ENCODE data around the gene NFYB.

DNA sequence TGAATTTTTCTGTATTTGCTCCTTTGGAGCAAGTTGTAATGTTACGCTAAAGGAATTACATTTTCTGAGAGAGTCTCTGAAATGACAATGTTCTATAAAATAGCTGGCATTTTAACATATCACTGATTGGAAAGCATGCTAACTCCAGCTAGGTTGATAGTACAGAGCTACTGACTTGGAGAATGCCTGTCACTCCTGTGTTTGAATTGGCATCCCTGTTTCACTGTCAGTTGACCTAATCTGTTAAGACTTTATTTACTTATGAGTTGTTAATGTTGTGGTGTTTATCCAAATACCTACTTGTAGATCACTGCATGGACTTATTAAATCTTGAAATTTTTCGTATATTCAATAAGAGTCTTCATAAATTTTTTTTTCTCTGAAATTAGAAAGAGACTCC, 40.1 kb downstream of the NFYB start:
- TF ChIP-seq, protein P1, sequence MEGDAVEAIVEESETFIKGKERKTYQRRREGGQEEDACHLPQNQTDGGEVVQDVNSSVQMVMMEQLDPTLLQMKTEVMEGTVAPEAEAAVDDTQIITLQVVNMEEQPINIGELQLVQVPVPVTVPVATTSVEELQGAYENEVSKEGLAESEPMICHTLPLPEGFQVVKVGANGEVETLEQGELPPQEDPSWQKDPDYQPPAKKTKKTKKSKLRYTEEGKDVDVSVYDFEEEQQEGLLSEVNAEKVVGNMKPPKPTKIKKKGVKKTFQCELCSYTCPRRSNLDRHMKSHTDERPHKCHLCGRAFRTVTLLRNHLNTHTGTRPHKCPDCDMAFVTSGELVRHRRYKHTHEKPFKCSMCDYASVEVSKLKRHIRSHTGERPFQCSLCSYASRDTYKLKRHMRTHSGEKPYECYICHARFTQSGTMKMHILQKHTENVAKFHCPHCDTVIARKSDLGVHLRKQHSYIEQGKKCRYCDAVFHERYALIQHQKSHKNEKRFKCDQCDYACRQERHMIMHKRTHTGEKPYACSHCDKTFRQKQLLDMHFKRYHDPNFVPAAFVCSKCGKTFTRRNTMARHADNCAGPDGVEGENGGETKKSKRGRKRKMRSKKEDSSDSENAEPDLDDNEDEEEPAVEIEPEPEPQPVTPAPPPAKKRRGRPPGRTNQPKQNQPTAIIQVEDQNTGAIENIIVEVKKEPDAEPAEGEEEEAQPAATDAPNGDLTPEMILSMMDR (IDR thresholded peaks at IDR 0.05), result no peak
- no peak for TF ChIP-seq EZH2phosphoT487 (IDR thresholded peaks at IDR 0.05)
